DND-41 (cell line): Measurements from ENCODE around the gene LINGO3.

Source experiments
- ATAC-seq: fragments of 200-7000 bp; cut with Tn5 transposase; 3 replicates; pipeline ENCODE4 v1.9.1; 2021; ENCODE audit warnings: low read depth; ENCODE audit not compliant: insufficient read depth
- DNase-seq: peaks from one replicate; pipeline ENCODE4 v3.0.0-alpha.2; 2020
- H2AFZ ChIP-seq: 2 replicates; pipeline ENCODE4 v1.6.0; 2012; ENCODE audit warnings: low read depth, low read length
- H3K27ac ChIP-seq: 2 replicates; pipeline ENCODE4 v1.5.1; 2012; ENCODE audit warnings: low read length, inconsistent platforms
- H3K27me3 ChIP-seq: fragments of 200-600 bp; sonication (generic); 2 replicates; pipeline ENCODE4 v1.6.0; 2012; ENCODE audit warnings: low read length, mild to moderate bottlenecking, inconsistent platforms; ENCODE audit not compliant: insufficient read depth, poor library complexity
- H3K36me3 ChIP-seq: 2 replicates; pipeline ENCODE4 v1.5.1; 2012; ENCODE audit warnings: low read length, inconsistent platforms; ENCODE audit not compliant: insufficient read depth
- H3K4me1 ChIP-seq: 2 replicates; pipeline ENCODE4 v1.5.1; 2012; ENCODE audit warnings: mild to moderate bottlenecking, low read length; ENCODE audit not compliant: insufficient read depth
- H3K4me2 ChIP-seq: 2 replicates; pipeline ENCODE4 v1.6.0; 2012; ENCODE audit warnings: mild to moderate bottlenecking, moderate library complexity, low read length, inconsistent platforms; ENCODE audit not compliant: insufficient read depth
- H3K4me3 ChIP-seq, 2 experiments: fragments of 200-600 bp in 1 of 2; shearing (Covaris generic) in 1 of 2; 2 replicates each; pipeline ENCODE4 v1.5.1; 2012 to 2016; ENCODE audit warnings: inconsistent platforms in 2 of 2, low read length in 2 of 2, mild to moderate bottlenecking in 2 of 2, low read depth in 1 of 2, moderate library complexity in 1 of 2
- H3K79me2 ChIP-seq: 2 replicates; pipeline ENCODE4 v1.6.0; 2012; ENCODE audit warnings: low read length, inconsistent platforms; ENCODE audit not compliant: insufficient read depth
- H3K9ac ChIP-seq: 2 replicates; pipeline ENCODE4 v1.6.0; 2012; ENCODE audit warnings: low read depth, mild to moderate bottlenecking, inconsistent platforms, low read length, moderate library complexity
- H3K9me3 ChIP-seq: 2 replicates; pipeline ENCODE4 v1.5.1; 2012; ENCODE audit warnings: low read length, moderate library complexity, mild to moderate bottlenecking, inconsistent platforms; ENCODE audit not compliant: insufficient read depth, severe bottlenecking
- H4K20me1 ChIP-seq: 2 replicates; pipeline ENCODE4 v1.6.0; 2012; ENCODE audit warnings: low read length; ENCODE audit not compliant: insufficient read depth
- EZH2 ChIP-seq: IDR thresholded peaks from 3 replicates; pipeline ENCODE4 v1.6.1; 2012; ENCODE audit warnings: borderline replicate concordance, low read depth, mild to moderate bottlenecking, moderate library complexity, low read length, inconsistent platforms; ENCODE audit not compliant: severe bottlenecking
- TF ChIP-seq, protein P1 (sequence below): IDR thresholded peaks from 2 replicates; pipeline ENCODE4 v1.5.1; 2012; ENCODE audit warnings: borderline replicate concordance, low read length, moderate library complexity, mild to moderate bottlenecking; ENCODE audit not compliant: poor library complexity, severe bottlenecking; ENCODE audit errors: extremely low read depth

Gene LINGO3

GRCh38 chr19:2319551-2319950, 11.6 kb upstream of the LINGO3 start:
- no peak for DNase-seq
- no peak for ATAC-seq
- Histone ChIP-seq H2AFZ (no peak overlapping the region), H3K79me2 (peaks cover 4% of the 10 kb centered on the region; the same call in 1 of the 2 replicates), H3K9me3 (no peaks in the 10 kb centered on the region), H3K36me3 (peaks cover 21% of the 10 kb centered on the region), H3K27me3 (no peaks in the 10 kb centered on the region), H3K9ac (no peak overlapping the region), H3K4me2 (no peak overlapping the region), H3K27ac (no peak overlapping the region), H3K4me1 (no peaks in the 10 kb centered on the region), H3K4me3 (no peak overlapping the region), H4K20me1 (peaks cover 15% of the 10 kb centered on the region)
- TF ChIP-seq EZH2: no peak
- TF ChIP-seq, protein P1, sequence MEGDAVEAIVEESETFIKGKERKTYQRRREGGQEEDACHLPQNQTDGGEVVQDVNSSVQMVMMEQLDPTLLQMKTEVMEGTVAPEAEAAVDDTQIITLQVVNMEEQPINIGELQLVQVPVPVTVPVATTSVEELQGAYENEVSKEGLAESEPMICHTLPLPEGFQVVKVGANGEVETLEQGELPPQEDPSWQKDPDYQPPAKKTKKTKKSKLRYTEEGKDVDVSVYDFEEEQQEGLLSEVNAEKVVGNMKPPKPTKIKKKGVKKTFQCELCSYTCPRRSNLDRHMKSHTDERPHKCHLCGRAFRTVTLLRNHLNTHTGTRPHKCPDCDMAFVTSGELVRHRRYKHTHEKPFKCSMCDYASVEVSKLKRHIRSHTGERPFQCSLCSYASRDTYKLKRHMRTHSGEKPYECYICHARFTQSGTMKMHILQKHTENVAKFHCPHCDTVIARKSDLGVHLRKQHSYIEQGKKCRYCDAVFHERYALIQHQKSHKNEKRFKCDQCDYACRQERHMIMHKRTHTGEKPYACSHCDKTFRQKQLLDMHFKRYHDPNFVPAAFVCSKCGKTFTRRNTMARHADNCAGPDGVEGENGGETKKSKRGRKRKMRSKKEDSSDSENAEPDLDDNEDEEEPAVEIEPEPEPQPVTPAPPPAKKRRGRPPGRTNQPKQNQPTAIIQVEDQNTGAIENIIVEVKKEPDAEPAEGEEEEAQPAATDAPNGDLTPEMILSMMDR: no peak

GRCh38 chr19:2318923-2319322, 11.0 kb upstream of the LINGO3 start:
- no peak overlapping the region for H3K27ac ChIP-seq
- no peak overlapping the region for H2AFZ ChIP-seq
- no peaks in the 10 kb centered on the region for H3K4me1 ChIP-seq
- H4K20me1 ChIP-seq: peaks cover 9% of the 10 kb centered on the region; the same call in 1 of the 2 replicates
- H3K36me3 ChIP-seq: peaks cover 15% of the 10 kb centered on the region
- no peaks in the 10 kb centered on the region for H3K27me3 ChIP-seq
- no peak overlapping the region for H3K4me2 ChIP-seq
- TF ChIP-seq EZH2: no peak
- TF ChIP-seq, protein P1: no peak
- no peak overlapping the region for H3K9ac ChIP-seq
- H3K79me2 ChIP-seq: no peaks in the 10 kb centered on the region
- H3K4me3 ChIP-seq: no peak overlapping the region
- H3K9me3 ChIP-seq: no peaks in the 10 kb centered on the region
- no peak for DNase-seq
- no peak for ATAC-seq

- H3K4me2 ChIP-seq: no peak overlapping the region
- no peaks in the 10 kb centered on the region for H3K79me2 ChIP-seq
Measured at GRCh38 chr19:2317756-2318155, 9.8 kb upstream of the LINGO3 start.

More at GRCh38 chr19:2317756-2318155, 9.8 kb upstream of the LINGO3 start:
- ATAC-seq (no peak), DNase-seq (no peak)
- Histone ChIP-seq H3K36me3 (peaks cover 3% of the 10 kb centered on the region), H3K4me3 (no peak overlapping the region), H3K27me3 (no peaks in the 10 kb centered on the region), H3K27ac (no peak overlapping the region), H4K20me1 (peaks cover 9% of the 10 kb centered on the region; the same call in 1 of the 2 replicates), H3K4me1 (no peaks in the 10 kb centered on the region), H3K9ac (no peak overlapping the region), H2AFZ (no peak overlapping the region), H3K9me3 (no peaks in the 10 kb centered on the region)
- TF ChIP-seq EZH2: no peak
- TF ChIP-seq, protein P1: no peak
